ENCODE data around the gene PARD3.

PARD3 gene

GRCh38 chr10:34602478-34602877 lies 212.6 kb downstream of the PARD3 start:
- no peaks in the 10 kb centered on the region for H3K9me3 ChIP-seq (ENCODE audit: insufficient read depth, low read depth, low read length)

GRCh38 chr10:34601691-34602090 lies 213.4 kb downstream of the PARD3 start:
- Histone ChIP-seq H3K4me1 (ENCODE audit: insufficient read depth, low read length, poor library complexity, severe bottlenecking) (no peaks in the 10 kb centered on the region), H3K9me3 (ENCODE audit: insufficient read depth, low read depth, low read length) (no peaks in the 10 kb centered on the region), H3K27me3 (ENCODE audit: insufficient read depth, low read length, poor library complexity, severe bottlenecking) (no peaks in the 10 kb centered on the region), H3K79me2 (ENCODE audit: insufficient read depth, low read length) (peaks cover 39% of the 10 kb centered on the region), H3K9ac (ENCODE audit: low read depth, low read length, poor library complexity, severe bottlenecking) (no peak overlapping the region), H2AFZ (ENCODE audit: low read length) (no peak overlapping the region), H3K4me3 (ENCODE audit: low read length, poor library complexity, severe bottlenecking) (no peak overlapping the region), H3K4me2 (ENCODE audit: low read depth, low read length, poor library complexity, severe bottlenecking) (no peak overlapping the region), H4K20me1 (ENCODE audit: insufficient read depth, low read length, poor library complexity, severe bottlenecking) (peaks cover 2% of the 10 kb centered on the region), H3K9me2 (replicated peaks; ENCODE audit: low read depth, low read length) (no peaks in the 10 kb centered on the region), H3F3A (ENCODE audit: low read depth) (no peaks in the 10 kb centered on the region), H3K36me3 (ENCODE audit: insufficient read depth, low read length) (no peaks in the 10 kb centered on the region)
- no peak for TF ChIP-seq EZH2phosphoT487 (IDR thresholded peaks at IDR 0.05; ENCODE audit: borderline replicate concordance)
- TF ChIP-seq CTCF (conservative IDR thresholded peaks at IDR 0.05; ENCODE audit: low read length): no peak

More at GRCh38 chr10:34602478-34602877, 212.6 kb downstream of the PARD3 start:
- no peak overlapping the region for H3K9ac ChIP-seq (ENCODE audit: low read depth, low read length, poor library complexity, severe bottlenecking)
- no peaks in the 10 kb centered on the region for H3K27me3 ChIP-seq (ENCODE audit: insufficient read depth, low read length, poor library complexity, severe bottlenecking)
- TF ChIP-seq CTCF (conservative IDR thresholded peaks at IDR 0.05; ENCODE audit: low read length) (no peak), EZH2phosphoT487 (IDR thresholded peaks at IDR 0.05; ENCODE audit: borderline replicate concordance) (no peak)
- peaks cover 2% of the 10 kb centered on the region for H4K20me1 ChIP-seq (ENCODE audit: insufficient read depth, low read length, poor library complexity, severe bottlenecking)
- no peak overlapping the region for H2AFZ ChIP-seq (ENCODE audit: low read length)
- no peaks in the 10 kb centered on the region for H3K4me1 ChIP-seq (ENCODE audit: insufficient read depth, low read length, poor library complexity, severe bottlenecking)
- no peak overlapping the region for H3K4me3 ChIP-seq (ENCODE audit: low read length, poor library complexity, severe bottlenecking)
- H3K36me3 ChIP-seq (ENCODE audit: insufficient read depth, low read length): no peaks in the 10 kb centered on the region
- H3K79me2 ChIP-seq (ENCODE audit: insufficient read depth, low read length): peaks cover 40% of the 10 kb centered on the region
- no peaks in the 10 kb centered on the region for H3F3A ChIP-seq (ENCODE audit: low read depth)
- no peak overlapping the region for H3K4me2 ChIP-seq (ENCODE audit: low read depth, low read length, poor library complexity, severe bottlenecking)
- no peaks in the 10 kb centered on the region for H3K9me2 ChIP-seq (replicated peaks; ENCODE audit: low read depth, low read length)

- H3F3A ChIP-seq (ENCODE audit: low read depth): no peaks in the 10 kb centered on the region
- peaks cover 2% of the 10 kb centered on the region for H4K20me1 ChIP-seq (ENCODE audit: insufficient read depth, low read length, poor library complexity, severe bottlenecking)
- H3K79me2 ChIP-seq (ENCODE audit: insufficient read depth, low read length): peaks cover 46% of the 10 kb centered on the region
- H2AFZ ChIP-seq (ENCODE audit: low read length): no peak overlapping the region
- no peak overlapping the region for H3K4me3 ChIP-seq (ENCODE audit: low read length, poor library complexity, severe bottlenecking)
- no peaks in the 10 kb centered on the region for H3K4me1 ChIP-seq (ENCODE audit: insufficient read depth, low read length, poor library complexity, severe bottlenecking)
- no peak overlapping the region for H3K4me2 ChIP-seq (ENCODE audit: low read depth, low read length, poor library complexity, severe bottlenecking)
- H3K9ac ChIP-seq (ENCODE audit: low read depth, low read length, poor library complexity, severe bottlenecking): no peak overlapping the region
- no peaks in the 10 kb centered on the region for H3K36me3 ChIP-seq (ENCODE audit: insufficient read depth, low read length)
- no peaks in the 10 kb centered on the region for H3K9me3 ChIP-seq (ENCODE audit: insufficient read depth, low read depth, low read length)
- H3K9me2 ChIP-seq (replicated peaks; ENCODE audit: low read depth, low read length): no peaks in the 10 kb centered on the region
- no peak for TF ChIP-seq CTCF (conservative IDR thresholded peaks at IDR 0.05; ENCODE audit: low read length)
- no peaks in the 10 kb centered on the region for H3K27me3 ChIP-seq (ENCODE audit: insufficient read depth, low read length, poor library complexity, severe bottlenecking)
These were observed 215.9 kb downstream of the PARD3 start for GRCh38 chr10:34599026-34599795.

All from Loucy (cell line).